Subcutaneous adipose tissue (tissue), 4 donors: ENCODE measurements around the gene NDUFB10. TPM values are rescaled to one million over a fixed set of nuclear protein-coding genes. Genes with fewer than 3 reads are reported as not detected.

Experiments used
- CTCF ChIP-seq: fragments of 450-650 bp; IDR thresholded peaks from one replicate; pipeline ENCODE4 v1.5.1; 2016; ENCODE audit warnings: low read depth, mild to moderate bottlenecking, control low read depth, antibody characterized with exemption, moderate library complexity
- total RNA-seq, 4 donors: library from RNA; depleted of rRNA; stranded (reverse); fragments of >200 nt; gene quantifications; one replicate each; pipeline ENCODE4 v1.1.0, GENCODE V29; 2016

Gene NDUFB10
- total RNA-seq, 4 donors from 2014 or later: 120 to 198 (median 186) TPM

- TF ChIP-seq CTCF: no peak
These were observed 44.7 kb downstream of the NDUFB10 start for GRCh38 chr16:2003827-2004641.

- no peak for TF ChIP-seq CTCF
These were observed 45.6 kb downstream of the NDUFB10 start for GRCh38 chr16:2004795-2005517.

- no peak for TF ChIP-seq CTCF
These were observed 46.3 kb downstream of the NDUFB10 start for GRCh38 chr16:2005646-2006045.

- TF ChIP-seq CTCF: no peak
These were observed 47.0 kb downstream of the NDUFB10 start for GRCh38 chr16:2006317-2006716.

GRCh38 chr16:2007081-2007836, 47.9 kb downstream of the NDUFB10 start:
- TF ChIP-seq CTCF: no peak

- TF ChIP-seq CTCF: no peak
These were observed 48.7 kb downstream of the NDUFB10 start for GRCh38 chr16:2008009-2008526.
